ENCODE results near the gene RAI1. TPM values are rescaled to one million over a fixed set of nuclear protein-coding genes. Genes with fewer than 3 reads are reported as not detected.

The RAI1 gene

DNA sequence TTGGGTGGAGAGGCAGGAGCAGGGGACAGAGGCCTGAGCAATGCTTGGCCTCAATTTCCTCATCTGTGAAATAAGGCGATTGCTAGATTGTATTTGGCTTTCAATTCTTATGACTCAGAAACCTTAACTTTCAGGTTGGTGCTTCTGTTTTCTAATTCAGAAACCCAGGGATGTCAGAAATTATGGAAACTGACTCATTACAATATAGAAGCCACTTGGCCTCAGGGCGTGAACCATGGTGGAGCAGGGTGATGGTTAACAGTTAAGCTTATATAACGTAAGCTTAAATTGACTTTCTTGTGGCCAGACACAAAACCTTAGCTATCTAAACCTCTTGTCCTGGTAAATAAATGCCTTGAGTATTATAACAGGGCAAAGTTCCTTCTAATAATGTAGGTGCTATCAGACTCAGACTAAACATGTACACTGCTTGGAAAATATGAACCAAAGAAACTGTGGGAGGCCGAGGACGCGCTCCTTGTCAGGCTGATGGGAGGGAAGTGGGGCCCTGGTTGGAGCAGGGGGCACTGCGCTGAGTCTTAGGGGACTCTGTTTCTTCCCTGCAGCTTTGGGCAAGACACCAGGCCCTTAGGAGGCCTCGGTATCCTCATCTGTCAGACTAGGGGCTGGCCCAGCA, 172.7 kb downstream of the RAI1 start:
- Histone ChIP-seq H3K9me3 (replicated peaks; ENCODE audit: low read length) (no peaks in the 10 kb centered on the region), H3K9ac (ENCODE audit: low read depth, low read length) (no peak overlapping the region), H3K4me2 (ENCODE audit: low read length) (no peak overlapping the region), H3K36me3 (ENCODE audit: insufficient read depth, low read length) (peaks cover 21% of the 10 kb centered on the region), H3K27me3 (ENCODE audit: control insufficient read depth, insufficient read depth, low read length) (no peaks in the 10 kb centered on the region), H3K4me1 (ENCODE audit: control insufficient read depth, insufficient read depth, low read length) (peaks cover 31% of the 10 kb centered on the region), H3K4me3 (ENCODE audit: low read length) (no peak overlapping the region)

DNA sequence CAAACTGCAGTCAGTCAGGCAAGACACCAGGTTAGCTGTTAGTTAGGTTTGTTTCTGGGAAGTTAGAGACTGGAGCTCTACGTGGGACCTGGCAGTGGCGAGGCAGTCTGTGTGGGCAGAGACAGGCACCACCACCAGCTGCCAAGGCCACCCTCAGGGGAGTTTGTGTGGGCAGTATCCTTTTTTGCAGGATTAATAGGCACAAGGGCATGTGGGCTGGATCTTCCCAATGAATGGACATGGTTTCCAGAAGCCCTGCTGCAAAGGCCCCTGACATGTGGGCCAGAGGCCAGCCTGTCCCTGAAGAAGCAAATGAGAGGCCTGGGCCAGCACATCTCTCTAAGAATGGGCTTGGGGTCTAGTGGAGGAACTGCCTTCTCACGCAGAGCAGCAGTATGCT, 174.7 kb downstream of the RAI1 start:
- H3K4me2 ChIP-seq (ENCODE audit: low read length), result peak overlapping the region; percentile 9
- H3K9ac ChIP-seq (ENCODE audit: low read depth, low read length), result no peak overlapping the region
- H3K4me1 ChIP-seq (ENCODE audit: control insufficient read depth, insufficient read depth, low read length), result peaks cover 13% of the 10 kb centered on the region
- H3K4me3 ChIP-seq (ENCODE audit: low read length), result no peak overlapping the region
- no peaks in the 10 kb centered on the region for H3K27me3 ChIP-seq (ENCODE audit: control insufficient read depth, insufficient read depth, low read length)
- H3K36me3 ChIP-seq (ENCODE audit: insufficient read depth, low read length), result peaks cover 16% of the 10 kb centered on the region
- H3K9me3 ChIP-seq (replicated peaks; ENCODE audit: low read length), result no peaks in the 10 kb centered on the region

DNA sequence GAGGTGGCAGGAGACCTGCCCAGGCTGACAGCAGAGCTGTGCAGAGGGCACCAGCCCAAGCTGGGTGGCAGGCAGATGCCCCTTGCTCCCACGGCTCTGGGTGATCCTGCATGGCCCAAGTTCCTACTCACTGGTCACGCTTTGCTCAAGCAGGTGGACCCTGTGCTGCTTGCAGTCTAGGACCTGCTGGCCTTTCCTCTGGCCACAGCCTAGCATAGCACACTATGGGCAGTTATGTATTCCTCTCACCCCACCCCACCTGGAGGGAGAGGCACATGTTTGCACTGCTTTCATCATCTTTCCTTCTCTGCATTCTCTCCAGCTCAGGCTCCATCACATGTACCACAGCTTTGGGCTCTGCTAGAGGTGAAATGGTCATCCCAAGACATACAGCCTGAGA, 175.1 kb downstream of the RAI1 start:
- Histone ChIP-seq H3K4me1 (ENCODE audit: control insufficient read depth, insufficient read depth, low read length) (peaks cover 13% of the 10 kb centered on the region), H3K27me3 (ENCODE audit: control insufficient read depth, insufficient read depth, low read length) (no peaks in the 10 kb centered on the region), H3K36me3 (ENCODE audit: insufficient read depth, low read length) (peaks cover 19% of the 10 kb centered on the region), H3K4me2 (ENCODE audit: low read length) (peak overlapping the region; percentile 9), H3K9me3 (replicated peaks; ENCODE audit: low read length) (no peaks in the 10 kb centered on the region), H3K9ac (ENCODE audit: low read depth, low read length) (no peak overlapping the region), H3K4me3 (ENCODE audit: low read length) (no peak overlapping the region)

DNA sequence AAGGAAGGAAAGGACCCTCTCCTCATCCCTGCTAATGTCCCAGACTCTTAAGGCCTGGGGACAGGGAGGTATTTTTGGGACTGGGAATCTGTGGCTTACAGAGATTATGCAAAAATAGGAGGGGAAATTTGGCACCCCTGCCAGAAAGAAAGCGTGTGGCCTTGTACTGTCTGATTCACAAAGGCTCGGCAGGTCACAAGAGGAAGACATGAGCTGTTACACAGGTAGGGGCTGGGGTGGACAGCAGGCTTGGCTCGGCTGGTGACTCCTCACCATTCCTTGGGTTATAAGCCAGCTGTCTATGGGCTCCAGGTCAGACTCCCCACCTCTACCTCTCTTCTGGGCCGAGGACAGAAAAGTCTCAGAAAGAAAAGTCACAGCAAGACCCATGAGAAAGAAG, 176.2 kb downstream of the RAI1 start:
- Histone ChIP-seq H3K4me3 (ENCODE audit: low read length) (no peak overlapping the region), H3K9ac (ENCODE audit: low read depth, low read length) (no peak overlapping the region), H3K27me3 (ENCODE audit: control insufficient read depth, insufficient read depth, low read length) (no peaks in the 10 kb centered on the region), H3K4me2 (ENCODE audit: low read length) (no peak overlapping the region), H3K36me3 (ENCODE audit: insufficient read depth, low read length) (peaks cover 19% of the 10 kb centered on the region), H3K9me3 (replicated peaks; ENCODE audit: low read length) (no peaks in the 10 kb centered on the region), H3K4me1 (ENCODE audit: control insufficient read depth, insufficient read depth, low read length) (peaks cover 13% of the 10 kb centered on the region)

DNA sequence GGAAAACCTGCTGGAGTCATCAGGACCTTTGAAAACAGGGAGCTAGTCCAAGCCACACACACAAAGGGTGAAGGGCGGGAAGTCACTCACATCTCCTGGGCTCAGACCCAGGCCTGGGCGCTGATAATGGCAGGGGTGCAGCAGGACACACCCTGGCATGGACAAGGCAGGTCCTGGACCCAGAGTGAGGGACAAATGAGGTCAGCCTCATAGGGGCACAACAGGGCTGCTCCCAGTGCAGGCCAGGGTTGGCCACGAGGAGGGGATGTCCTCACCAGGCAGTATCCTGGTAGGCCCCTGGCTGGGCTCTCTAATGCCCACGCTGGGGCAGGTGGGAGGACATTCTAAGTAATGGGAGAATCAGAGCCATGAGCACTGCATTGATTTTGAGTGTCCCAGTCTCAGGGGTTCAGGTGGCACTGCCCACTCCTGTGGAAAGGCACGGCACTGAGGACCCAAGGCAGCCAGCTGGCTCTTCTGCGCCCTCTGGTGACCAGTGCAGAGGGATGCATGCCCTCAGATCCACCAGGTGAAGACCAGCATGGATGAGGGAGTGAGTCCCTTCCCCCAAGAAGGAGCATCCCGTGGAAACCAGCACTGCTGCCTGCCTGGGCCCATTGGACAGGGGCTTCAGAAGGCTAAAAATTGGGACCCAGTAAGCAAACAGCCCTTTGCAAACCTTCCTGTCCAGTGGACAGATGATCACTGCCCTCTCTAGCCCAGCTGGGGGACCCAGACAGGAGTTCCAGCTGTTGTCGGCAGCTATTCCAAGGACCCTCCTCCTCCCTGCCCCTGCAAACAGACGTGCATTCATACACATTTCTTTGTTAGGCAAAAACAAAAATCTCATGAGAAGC, 178.9 kb downstream of the RAI1 start:
- no peak overlapping the region for H3K4me3 ChIP-seq (ENCODE audit: low read length)
- no peak overlapping the region for H3K9ac ChIP-seq (ENCODE audit: low read depth, low read length)
- H3K9me3 ChIP-seq (replicated peaks; ENCODE audit: low read length), result no peaks in the 10 kb centered on the region
- peaks cover 10% of the 10 kb centered on the region for H3K4me1 ChIP-seq (ENCODE audit: control insufficient read depth, insufficient read depth, low read length)
- no peaks in the 10 kb centered on the region for H3K27me3 ChIP-seq (ENCODE audit: control insufficient read depth, insufficient read depth, low read length)
- H3K36me3 ChIP-seq (ENCODE audit: insufficient read depth, low read length), result peaks cover 16% of the 10 kb centered on the region
- no peak overlapping the region for H3K4me2 ChIP-seq (ENCODE audit: low read length)

DNA sequence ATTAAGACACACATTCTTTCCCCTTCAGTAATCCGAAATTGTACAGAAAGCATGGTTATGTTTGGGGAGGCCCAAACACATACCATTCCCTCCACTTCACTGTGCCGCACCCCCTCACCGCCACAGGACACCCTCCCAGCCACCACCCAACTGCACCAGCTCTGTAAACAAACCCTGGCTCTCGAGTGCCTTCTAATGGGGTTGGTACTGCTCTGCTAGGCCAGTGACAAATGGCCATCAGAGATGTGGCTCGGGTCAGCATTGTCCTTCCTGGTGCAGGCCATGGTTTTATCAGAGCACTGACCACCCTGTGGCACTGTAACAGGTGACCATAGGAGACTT, 179.5 kb downstream of the RAI1 start:
- peaks cover 16% of the 10 kb centered on the region for H3K36me3 ChIP-seq (ENCODE audit: insufficient read depth, low read length)
- H3K9ac ChIP-seq (ENCODE audit: low read depth, low read length), result no peak overlapping the region
- no peaks in the 10 kb centered on the region for H3K27me3 ChIP-seq (ENCODE audit: control insufficient read depth, insufficient read depth, low read length)
- no peak overlapping the region for H3K4me3 ChIP-seq (ENCODE audit: low read length)
- H3K9me3 ChIP-seq (replicated peaks; ENCODE audit: low read length), result no peaks in the 10 kb centered on the region
- H3K4me1 ChIP-seq (ENCODE audit: control insufficient read depth, insufficient read depth, low read length), result peaks cover 10% of the 10 kb centered on the region
- no peak overlapping the region for H3K4me2 ChIP-seq (ENCODE audit: low read length)

Small RNAs within 50 kb of the gene (small RNA-seq; reads per million reads assigned to genes)
- gene MIR33B (23.6 reads per million, percentile 94 among the genes with 10 or more reads in this experiment), gene MIR6777 (0.42 reads per million), gene RF02177 (not detected), gene RF02178 (not detected)

Measured in skeletal muscle satellite cell (primary cell).